K562 (cell line): ENCODE measurements around the gene HEMGN. TPM values are rescaled to one million over a fixed set of nuclear protein-coding genes. Genes with fewer than 3 reads are reported as not detected.

Experiments
- ZC3H4 ChIP-seq: sonication (generic); formaldehyde crosslinking; IDR thresholded peaks from 2 replicates; pipeline ENCODE4 v1.9.0; 2021; ENCODE audit warnings: missing genetic modification reagents, borderline replicate concordance
- polyA plus RNA-seq, 8 experiments: library from polyadenylated mRNA; depleted of rRNA in 4 of 8; stranded (reverse) in 5 of 8; unstranded in 3 of 8; fragments of >200 nt; fragmentation: Nextera tagmentation in 2 of 8; fragmentation: Illumina TruSeq in 1 of 8; extraction: Ambion mirVana in 2 of 8; extraction: Trizol in 1 of 8; gene quantifications; 2 replicates each; pipeline versions ENCODE4 v1.2.1 to v1.2.3, GENCODE V29; 2011 to 2014; ENCODE audit warnings: inconsistent platforms in 1 of 8, missing spikeins in 1 of 8
- total RNA-seq, 7 experiments: library from RNA; depleted of rRNA in 6 of 7; stranded (reverse); fragments of >200 nt in 6 of 7; fragmentation: Illumina TruSeq in 2 of 7; extraction: Trizol in 2 of 7; gene quantifications; 2 replicates each; pipeline versions ENCODE4 v1.2.1 to v1.2.3, GENCODE V29; 2011 to 2021; ENCODE audit warnings: low replicate concordance in 1 of 7
- TF ChIP-seq, protein P1 (sequence below), 2 experiments: fragments of 450-650 bp; formaldehyde crosslinking in 1 of 2; IDR thresholded peaks; 2 replicates each; pipeline versions ENCODE4 v1.4.0 to v1.6.1; 2014 to 2020; ENCODE audit warnings: mild to moderate bottlenecking in 2 of 2, borderline replicate concordance in 1 of 2, low read depth in 1 of 2

Gene HEMGN
- total and polyA plus RNA-seq, 9 of the 15 experiments (the other 6 are each of a cell fraction or from before 2014, with no cell fraction given): 56.3 to 258 (median 137) TPM

- TF ChIP-seq, protein P1, sequence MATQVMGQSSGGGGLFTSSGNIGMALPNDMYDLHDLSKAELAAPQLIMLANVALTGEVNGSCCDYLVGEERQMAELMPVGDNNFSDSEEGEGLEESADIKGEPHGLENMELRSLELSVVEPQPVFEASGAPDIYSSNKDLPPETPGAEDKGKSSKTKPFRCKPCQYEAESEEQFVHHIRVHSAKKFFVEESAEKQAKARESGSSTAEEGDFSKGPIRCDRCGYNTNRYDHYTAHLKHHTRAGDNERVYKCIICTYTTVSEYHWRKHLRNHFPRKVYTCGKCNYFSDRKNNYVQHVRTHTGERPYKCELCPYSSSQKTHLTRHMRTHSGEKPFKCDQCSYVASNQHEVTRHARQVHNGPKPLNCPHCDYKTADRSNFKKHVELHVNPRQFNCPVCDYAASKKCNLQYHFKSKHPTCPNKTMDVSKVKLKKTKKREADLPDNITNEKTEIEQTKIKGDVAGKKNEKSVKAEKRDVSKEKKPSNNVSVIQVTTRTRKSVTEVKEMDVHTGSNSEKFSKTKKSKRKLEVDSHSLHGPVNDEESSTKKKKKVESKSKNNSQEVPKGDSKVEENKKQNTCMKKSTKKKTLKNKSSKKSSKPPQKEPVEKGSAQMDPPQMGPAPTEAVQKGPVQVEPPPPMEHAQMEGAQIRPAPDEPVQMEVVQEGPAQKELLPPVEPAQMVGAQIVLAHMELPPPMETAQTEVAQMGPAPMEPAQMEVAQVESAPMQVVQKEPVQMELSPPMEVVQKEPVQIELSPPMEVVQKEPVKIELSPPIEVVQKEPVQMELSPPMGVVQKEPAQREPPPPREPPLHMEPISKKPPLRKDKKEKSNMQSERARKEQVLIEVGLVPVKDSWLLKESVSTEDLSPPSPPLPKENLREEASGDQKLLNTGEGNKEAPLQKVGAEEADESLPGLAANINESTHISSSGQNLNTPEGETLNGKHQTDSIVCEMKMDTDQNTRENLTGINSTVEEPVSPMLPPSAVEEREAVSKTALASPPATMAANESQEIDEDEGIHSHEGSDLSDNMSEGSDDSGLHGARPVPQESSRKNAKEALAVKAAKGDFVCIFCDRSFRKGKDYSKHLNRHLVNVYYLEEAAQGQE (IDR thresholded peaks at IDR 0.05; ENCODE audit: borderline replicate concordance): peak; percentile 43; the same call in 1 of the 2 replicates
- TF ChIP-seq, protein P1 (CRISPR knock-in tag; IDR thresholded peaks at IDR 0.05; ENCODE audit: low read depth): no peak
- TF ChIP-seq ZC3H4: no peak
These were observed 37.0 kb downstream of the HEMGN start (continued) for GRCh38 chr9:97900738-97901565.
